GM21723 (cell line): ENCODE measurements around the gene BTBD9.
A peak's percentile ranks its signal among the peaks of the same experiment; 100 is the strongest.
"Not testable (repeated sequence)": the region's sequence is repeated elsewhere in the genome, so short reads cannot be mapped to it uniquely, and the experiment has no call there.

Source experiments
- ATAC-seq: cut with Tn5 transposase; IDR thresholded peaks from one replicate; pipeline ENCODE4 v1.9.1; 2021; ENCODE audit warnings: mild to moderate bottlenecking, moderate library complexity; ENCODE audit not compliant: unreplicated experiment

Gene BTBD9

DNA sequence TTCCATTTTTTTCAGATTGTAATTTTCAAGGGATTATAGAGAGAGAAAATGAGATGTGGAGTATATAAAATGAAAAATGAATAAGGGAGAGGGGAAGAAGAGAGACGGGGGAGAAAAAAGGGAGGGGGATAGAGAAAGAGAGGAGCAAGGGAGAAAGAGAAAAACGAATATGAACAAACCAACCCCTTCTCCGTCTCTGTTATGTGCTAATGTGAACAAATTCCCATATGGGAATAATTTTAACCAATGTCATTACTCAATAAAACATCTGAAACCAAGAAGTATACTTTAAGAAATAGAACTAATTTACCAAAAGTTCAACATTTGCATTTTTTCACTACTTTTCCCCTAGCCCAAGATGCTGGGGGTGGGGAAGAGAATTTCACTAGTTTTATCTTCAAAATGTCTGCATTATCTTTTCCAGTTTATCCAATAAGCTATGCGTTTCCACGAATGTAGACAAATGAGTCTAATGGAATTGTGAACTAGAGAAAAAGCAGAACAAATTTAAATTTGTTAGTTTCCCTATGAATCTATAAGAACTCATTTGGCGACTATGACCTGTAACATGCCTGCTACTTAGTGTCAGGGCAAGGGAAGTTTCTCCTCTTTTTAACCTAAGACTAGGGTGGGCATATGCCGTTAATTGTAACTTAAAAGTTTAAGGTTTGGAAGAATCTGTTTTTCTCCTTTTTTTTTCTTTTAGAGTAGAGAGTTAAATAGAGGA is 286.3 kb downstream of the BTBD9 start:
- no peak for ATAC-seq

- ATAC-seq, result no peak
These were observed 287.1 kb downstream of the BTBD9 start for GRCh38 chr6:38352636-38353035.

GRCh38 chr6:38350942-38351341 is 288.8 kb downstream of the BTBD9 start:
- ATAC-seq, result no peak

GRCh38 chr6:38350220-38350619 is 289.5 kb downstream of the BTBD9 start:
- ATAC-seq, result no peak

DNA sequence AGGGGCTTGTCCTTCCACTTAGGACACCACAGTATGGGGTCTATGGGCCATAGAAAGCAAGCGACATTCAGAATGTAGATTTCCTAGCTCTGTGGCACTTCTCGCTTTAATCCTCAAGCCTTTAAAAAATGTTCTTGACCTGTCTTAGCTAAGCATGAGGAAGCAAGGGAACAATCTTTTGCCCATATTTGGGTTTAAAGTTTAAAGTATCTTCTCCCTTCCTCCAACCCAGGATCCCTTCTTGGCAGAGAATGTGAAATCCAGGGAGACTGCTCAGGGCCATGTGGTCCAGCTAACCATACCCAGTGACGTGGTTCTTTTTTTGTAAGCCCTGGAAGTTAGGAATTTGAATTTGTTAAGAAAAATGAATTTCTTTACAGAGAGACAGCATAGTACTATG is 289.9 kb downstream of the BTBD9 start:
- ATAC-seq, result no peak

DNA sequence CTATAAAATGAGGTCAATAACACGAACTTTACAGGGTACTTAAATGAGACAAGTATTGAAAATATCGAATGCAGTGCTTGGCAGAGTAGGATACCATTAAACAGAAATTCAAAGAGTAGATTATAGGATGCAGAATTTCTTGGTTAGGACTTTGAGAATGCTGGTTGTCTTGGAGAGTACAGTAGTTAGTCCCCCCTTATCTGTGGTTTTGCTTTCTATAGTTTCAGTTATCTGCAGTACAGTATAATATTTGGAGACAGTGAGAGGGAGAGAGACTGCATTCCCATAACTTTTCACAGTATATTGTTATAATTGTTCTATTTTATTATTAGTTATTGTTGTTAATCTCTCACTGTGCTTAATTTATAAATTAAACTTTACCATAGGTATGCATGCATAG is 290.5 kb downstream of the BTBD9 start:
- no peak for ATAC-seq

DNA sequence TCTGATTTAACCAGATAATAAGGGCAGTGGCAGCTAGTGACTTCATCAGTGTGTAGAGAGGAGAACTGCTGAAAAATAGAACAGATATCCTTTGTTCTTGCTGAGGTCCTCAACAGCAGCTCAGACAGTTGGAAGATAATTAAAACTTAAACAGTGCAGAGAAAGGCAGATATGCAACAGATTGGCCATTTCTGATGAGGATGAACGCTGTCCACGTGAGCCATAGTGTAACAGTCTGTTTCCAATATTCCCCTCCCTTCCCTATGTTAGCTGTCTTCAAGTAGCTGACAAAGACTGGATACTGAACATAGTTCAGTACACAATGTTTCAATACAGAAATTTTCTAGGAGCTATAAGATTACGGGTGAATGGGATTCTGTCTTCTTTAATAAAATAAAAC is 291.4 kb downstream of the BTBD9 start:
- ATAC-seq, result no peak

- not testable (repeated sequence) for ATAC-seq
These were observed 291.9 kb downstream of the BTBD9 start for GRCh38 chr6:38347829-38348228.

DNA sequence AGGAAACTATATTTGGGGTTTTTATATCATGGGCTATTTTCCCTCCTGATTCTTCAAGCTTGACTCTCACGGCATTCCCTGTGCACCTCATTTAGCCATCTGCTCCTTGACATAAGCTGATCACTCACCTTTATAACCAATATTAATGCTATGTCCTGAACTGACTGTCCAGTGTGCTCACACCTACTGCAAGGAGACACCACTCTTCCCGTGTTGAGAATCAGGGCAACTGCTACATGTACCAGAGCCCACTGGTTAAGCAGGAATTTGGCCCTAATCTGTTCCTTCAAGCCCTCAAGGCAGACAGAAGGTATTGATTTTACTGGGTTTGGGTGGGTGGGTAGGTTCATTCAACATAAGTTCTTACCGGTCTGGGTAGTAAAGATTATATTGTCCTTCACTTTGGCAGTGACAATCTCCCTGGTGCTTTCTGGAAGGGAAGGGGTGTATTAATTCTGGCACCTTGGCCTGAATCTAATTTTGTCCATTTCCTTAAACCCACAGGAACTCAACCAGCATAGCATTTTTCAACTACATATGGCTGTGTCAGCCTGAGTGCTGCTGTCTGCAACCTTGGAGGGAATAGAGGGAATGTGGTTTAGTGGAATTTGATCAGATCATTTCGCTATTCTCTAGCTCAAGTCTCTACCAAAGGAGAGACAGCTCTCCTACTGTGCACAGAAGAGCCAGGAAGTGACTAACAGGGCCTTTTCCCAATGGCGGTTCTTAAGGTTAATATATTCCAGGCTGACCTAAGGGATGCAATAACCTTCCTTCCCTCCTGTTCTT is 293.2 kb downstream of the BTBD9 start:
- no peak for ATAC-seq

DNA sequence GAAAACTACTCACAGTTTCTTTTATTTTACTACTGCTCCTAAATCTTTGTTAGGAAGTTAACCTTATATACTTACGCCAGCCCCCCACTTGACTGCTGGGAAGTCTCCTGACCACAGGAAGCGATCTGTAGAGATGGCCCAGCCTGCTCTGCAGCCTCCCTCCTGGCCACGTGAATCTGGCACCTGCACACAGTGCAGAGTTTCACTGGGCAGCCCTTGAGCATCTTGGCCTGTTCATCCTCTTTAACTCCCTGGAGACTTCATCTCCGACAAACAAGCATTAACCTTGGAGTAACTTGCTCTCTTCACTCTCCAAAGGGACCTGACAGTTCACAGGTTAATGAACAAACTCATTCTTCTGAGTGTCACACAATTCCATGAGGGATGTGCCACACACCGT is 294.1 kb downstream of the BTBD9 start:
- no peak for ATAC-seq

GRCh38 chr6:38341496-38341895 is 298.2 kb downstream of the BTBD9 start:
- no peak for ATAC-seq

- ATAC-seq, result no peak
These were observed 299.8 kb downstream of the BTBD9 start for GRCh38 chr6:38339914-38340313.

- no peak for ATAC-seq
These were observed 301.8 kb downstream of the BTBD9 start for GRCh38 chr6:38337819-38338465.

- no peak for ATAC-seq
These were observed 302.8 kb downstream of the BTBD9 start for GRCh38 chr6:38336922-38337321.

- ATAC-seq, result no peak
These were observed 312.9 kb downstream of the BTBD9 start for GRCh38 chr6:38326837-38327236.

DNA sequence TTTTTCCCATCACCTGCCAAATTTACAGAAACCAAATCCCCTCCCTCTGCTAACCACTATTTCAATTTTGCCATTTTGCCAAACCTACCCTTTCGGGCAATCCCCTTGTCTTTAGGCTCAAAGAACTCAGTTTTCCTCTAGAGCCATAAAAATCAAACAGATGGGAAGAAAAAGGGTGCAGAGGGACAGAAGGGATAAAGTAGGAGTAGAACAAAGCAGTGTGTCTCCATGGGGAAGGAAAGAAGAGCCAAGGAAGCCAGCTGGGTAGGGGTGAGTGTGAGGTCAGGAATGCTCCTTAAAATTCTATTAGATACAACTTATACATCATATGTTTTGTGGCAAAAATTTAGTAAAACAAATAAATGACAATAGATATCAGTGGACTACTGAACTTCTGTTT is 316.5 kb downstream of the BTBD9 start:
- ATAC-seq, result no peak

DNA sequence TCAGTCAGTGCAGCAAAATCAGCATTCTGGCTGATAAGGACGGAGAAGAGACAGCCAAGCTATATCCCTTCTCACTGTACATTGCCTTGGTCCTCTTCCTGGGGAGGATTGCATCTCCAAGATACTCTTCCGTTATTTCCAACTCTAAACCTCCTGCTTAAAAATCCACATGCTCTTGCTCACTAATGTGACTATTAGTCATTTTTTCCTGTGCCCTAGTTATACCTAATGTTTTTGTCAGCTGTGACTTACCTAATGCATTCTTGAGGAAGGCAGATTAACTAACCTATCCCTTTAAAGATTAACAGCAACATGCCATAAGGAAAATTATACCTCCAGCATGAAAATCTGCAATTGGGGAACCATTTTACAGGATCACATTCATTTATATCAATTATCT is 317.6 kb downstream of the BTBD9 start:
- no peak for ATAC-seq

DNA sequence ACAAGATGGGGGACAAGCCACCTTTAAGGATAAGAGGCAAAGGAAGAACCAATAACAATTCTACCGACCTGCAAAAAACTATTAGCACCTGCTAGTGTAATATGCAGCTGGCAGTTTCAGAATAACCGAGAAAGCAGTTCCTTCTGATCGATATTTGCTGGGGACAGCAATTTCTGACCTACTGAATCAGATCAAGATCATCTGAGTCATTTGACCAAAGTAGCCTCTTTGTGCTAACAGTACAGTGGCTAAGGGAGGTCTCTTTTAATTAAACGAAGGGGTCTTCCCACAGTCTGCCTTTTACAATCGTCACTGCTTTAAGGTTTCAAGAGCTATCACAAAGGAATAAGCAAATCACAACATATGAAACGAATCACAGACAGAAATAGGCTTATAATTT is 318.9 kb downstream of the BTBD9 start:
- ATAC-seq, result peak; percentile 60

DNA sequence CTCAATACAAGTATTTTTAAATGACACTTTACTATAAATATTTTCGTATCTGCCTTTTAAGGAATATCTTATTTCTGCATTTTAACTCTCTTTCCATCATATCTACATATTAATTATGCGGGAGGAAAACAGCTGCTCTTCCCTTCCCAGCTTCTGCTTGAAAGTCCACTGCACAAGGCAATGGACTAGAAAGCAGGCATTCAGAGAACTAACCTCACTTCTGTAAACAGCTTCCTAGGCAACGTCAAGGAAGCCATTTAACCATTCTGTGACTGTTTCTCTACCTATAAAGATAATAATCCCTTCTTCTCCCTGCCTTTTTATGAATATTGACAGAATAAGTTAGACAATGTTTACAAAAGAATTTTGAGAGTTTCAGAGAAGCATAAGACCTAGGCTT is 319.4 kb downstream of the BTBD9 start:
- no peak for ATAC-seq

DNA sequence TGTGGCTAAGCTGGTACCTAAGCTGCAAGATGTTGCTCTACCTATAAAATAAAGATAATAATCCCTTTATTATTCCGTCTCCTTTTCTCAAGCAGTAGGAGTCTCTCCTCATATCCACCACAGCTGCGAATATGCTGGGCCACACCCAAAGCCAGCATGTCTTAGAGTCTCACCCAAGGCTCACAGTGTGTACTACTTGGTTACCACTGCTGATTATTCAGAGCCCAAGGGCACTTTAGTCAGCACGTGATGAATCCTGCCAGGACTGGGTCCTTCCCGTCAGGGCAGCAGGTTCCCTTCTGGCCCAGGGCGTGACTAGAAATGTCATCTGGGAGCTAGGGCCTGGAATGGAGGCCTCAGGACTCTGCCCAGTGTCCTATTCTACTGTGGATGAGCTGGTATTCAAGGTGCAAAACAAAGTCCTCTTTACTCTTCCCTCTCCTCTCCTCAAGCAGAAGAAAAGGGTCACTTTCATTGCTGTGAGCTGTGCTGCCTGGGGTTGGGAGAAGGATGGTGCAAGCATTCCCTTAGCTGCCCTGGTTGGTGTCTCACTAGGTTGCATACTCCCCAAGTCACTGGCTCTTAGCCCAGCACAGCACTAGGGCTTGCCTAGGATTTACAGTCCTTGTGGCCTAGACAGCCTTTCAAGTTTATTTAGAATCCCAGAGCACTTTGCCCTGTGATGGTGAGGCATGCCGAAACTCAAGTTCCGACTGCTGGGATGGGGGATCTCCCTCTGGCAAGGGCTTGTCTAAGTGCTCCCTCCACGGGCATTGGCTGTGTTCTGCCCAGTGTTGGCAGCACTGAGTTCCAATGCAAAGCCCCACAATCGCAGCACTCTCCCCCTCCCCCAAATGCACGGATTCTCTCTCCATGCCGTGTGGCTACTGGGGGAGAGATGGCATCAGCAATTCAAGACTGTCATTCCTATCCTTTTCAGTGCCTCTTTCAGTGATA is 320.2 kb downstream of the BTBD9 start:
- ATAC-seq, result no peak
